Caki2 (cell line): ENCODE results near the gene ANTXR2. TPM values are rescaled to one million over a fixed set of nuclear protein-coding genes. Genes with fewer than 3 reads are reported as not detected.

Experiments
- DNase-seq: peaks from one replicate; pipeline ENCODE4 v3.0.0-alpha.2; 2015; ENCODE audit warnings: low read depth
- in situ Hi-C: cut with HindIII; loops from 2 replicates; pipeline ENCODE4 v1.10.0; 2016; ENCODE audit warnings: low sequenced_read_pairs, low pct_unique_long_range_greater_than_20kb, mixed read lengths
- total RNA-seq: library from RNA; depleted of rRNA; stranded (reverse); fragments of >200 nt; shearing (Covaris generic); gene quantifications from 2 replicates; pipeline ENCODE4 v1.2.3, GENCODE V29; 2014; ENCODE audit warnings: low replicate concordance

ANTXR2 gene
- total RNA-seq, 1 experiment from 2014 or later: 3.6 TPM

DNA sequence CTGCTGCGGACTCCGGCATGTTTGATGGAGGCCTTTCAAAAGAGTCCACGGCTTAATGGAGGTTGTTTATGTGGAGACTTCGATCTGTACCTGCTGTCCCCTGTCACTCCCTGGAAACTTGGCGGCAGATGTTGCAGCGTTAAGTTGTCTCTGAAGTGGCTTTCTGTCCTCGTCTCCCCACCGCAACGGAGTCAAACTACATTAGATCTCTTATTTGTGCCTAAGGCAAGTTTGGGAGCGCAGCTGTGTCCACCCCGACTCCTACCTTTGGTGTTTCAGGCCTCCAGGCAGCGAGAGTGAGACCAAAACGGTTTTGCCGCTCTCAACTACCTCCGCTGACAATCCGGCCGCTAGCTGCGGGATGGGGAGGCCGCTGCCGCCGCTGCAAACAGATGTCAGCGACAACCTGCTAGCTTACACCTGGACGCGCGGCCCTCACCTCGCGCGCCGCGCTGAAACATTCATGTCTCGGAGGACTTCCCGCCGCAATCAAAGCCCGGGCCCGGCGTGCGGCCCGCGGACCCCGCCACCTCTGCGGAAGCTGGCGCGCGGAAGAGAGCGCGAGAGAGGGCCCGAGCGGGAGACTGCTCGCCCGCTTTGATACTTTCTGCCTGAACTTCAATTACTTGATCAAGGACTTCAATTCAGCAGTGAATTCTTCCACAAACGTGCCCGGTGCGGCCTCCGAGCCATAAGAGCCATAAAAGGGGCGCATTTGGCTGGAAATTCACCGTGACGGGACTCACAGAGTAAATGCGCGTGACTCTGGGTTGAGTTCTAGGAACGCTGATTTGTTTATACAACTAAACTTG is 108.4 kb downstream of the ANTXR2 start:
- in situ Hi-C loops: no loop called here
- DNase-seq: no peak

DNA sequence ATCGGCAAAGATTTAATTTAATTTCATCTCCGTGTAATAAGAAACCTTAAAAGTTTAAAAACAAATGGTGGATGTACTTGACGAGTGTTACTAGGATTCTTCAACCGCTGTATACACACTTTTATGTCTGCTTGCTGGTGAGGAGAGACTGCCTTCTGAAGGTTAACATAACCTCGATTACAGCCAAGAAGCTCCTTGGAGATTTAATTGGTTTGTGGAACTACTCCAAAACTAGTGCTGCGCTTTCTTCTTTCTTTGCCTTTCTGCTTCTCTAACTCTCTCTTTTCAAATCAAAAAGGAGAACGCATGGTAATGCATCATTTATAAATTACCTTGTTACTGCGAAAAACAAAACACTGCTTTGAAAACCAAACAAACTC is 109.0 kb downstream of the ANTXR2 start:
- DNase-seq: no peak
- in situ Hi-C loops: no loop called here

DNA sequence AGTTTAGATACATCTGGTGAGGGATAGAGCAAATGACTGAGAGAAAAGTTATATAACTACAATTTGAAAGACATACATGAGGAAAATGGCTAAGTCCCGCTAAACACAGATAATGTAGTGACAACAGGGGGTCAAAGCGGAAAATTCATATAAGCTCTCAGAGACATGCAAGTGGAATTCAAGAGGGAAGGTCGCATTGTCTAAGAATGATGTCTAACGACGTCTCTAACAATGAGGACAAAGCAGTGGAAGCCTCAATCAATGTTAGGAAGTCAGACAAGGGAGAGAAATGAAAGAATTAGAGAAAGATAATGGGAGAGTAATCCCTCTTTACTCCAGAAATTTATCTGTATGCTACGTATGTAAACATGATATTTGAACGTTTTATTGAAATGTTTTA is 113.4 kb downstream of the ANTXR2 start:
- DNase-seq: no peak
- in situ Hi-C loops: no loop called here

DNA sequence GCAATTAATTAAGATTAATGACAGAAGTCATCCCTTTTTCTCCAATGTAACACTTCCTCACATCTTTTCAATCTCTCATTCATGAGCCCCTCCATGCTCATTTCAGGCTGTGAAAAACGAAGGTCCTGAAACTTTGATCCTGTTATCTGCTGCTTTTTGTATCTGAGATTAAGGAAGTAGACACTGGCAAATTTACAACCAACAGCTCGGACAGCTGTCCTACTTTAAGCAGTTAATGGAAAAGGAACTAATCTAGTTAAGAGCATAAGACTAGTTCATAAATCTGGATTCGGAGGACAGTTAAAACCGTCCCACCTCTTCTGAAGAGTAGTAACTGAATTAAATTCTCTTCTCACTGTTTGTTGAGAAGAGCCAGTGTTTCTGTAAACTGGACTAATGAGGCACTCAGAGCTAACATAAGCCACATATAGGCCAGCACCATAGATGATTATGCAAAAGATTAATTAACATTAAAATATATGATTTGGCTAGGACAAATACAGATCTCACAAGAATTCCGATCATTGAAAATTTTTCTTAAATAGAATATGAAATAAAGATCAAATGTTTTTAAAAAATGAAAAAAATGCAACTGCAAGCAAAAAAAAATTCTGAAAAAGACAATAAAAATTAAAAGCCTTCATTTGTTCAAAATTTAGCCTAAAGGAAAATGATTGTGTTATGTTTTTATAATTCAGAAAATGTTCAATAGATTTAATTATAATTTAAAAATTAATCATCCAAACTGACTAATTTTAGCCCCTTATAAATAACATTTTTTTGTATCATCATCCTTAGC is 114.4 kb downstream of the ANTXR2 start:
- DNase-seq: no peak
- in situ Hi-C loops: no loop called here

DNA sequence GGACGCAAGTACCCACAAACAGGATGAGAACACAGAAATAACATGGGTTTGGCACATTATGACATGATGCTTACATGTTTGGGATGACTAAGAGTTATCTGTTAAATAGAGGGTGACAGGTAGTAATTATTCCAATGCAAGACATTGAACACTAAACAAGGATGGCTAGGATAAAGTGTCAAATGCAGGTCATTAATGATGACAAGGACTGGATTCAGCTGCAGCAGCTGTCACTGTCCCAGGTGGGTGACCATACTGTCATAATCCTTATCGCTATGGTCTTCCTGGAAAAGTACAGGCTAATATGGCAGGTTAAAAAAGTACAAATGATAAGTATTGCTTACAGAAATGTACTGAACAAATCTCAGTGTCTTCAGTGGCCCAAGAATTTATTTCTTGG is 123.9 kb downstream of the ANTXR2 start:
- DNase-seq: no peak
- in situ Hi-C loops: no loop called here

DNA sequence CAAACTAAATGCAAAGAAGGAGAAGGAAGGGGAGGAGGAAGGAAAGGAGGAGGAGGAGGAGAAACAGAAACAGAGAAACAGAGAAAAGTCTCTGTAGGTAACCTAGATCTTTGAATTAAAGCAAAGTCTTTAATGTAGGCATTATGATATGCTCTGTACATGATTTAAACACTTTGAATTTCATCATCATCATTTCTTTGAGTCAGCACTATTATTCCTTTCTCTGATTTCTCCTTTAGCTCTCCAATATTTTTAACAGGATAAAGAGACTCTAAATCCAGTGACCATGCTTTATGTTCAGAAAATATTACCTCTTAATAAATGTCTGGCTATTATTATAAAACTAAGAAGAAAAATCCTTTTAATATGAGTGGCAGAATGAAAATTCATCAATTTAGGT is 124.3 kb downstream of the ANTXR2 start:
- DNase-seq: no peak
- in situ Hi-C loops: no loop called here

DNA sequence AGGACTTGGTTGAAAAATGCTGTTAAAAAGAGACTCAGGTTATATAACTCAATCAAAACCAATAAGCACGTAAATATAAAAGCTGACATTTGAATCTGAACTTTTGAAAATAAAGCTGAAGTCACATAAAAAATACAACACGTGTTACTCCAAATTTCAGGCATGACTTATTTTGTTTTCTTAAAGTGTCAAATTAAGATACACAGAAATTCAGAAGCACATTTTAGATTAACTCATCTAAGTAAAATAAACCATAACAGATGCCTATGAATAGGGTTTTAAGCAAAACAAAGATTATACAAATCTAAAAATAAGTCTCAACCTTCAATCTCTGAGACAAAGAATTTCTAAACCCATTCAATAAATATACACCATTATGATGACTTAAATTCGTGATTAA is 124.8 kb downstream of the ANTXR2 start:
- in situ Hi-C loops: no loop called here

DNA sequence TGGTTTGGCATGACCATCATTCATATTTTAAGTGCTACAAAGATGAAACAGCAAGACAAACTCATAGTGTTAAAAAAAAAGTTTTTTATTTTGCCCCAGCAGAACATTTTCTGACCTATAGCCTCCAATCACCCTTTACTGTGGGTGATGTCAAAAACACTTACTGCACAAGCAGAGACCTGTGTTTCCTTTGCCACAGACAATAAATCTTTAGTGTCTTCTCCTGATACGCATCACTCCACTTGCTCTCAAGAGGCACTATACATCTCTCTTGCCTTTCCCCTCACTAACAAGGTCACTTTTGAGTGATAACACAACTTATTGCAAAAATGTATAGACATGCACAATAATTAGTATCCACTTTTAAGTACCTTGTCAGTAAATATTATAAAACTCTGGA is 125.6 kb downstream of the ANTXR2 start:
- no peak for DNase-seq
- in situ Hi-C loops: no loop called here

More for the DNA sequence above, 124.8 kb downstream of the ANTXR2 start:
- DNase-seq: no peak

DNA sequence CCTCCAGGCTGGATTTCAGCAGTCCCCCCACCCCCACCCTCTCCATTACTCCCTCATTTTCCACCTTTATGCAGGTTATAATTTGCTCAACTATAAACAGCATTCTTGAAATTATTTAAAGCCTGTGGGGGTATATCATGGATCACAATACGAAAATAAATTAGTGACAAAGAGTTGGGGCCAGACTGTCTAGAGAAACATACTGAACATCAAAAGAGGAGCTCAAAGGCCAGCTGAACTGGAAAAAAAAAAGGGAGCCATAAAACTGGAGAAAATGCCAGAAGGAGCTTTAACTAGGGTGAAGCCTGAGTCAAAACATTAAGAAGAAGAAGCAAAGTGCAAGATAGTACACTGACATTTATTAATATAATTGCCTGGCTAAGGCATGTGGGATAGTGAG is 137.8 kb downstream of the ANTXR2 start:
- DNase-seq: no peak
- in situ Hi-C loops: no loop called here

DNA sequence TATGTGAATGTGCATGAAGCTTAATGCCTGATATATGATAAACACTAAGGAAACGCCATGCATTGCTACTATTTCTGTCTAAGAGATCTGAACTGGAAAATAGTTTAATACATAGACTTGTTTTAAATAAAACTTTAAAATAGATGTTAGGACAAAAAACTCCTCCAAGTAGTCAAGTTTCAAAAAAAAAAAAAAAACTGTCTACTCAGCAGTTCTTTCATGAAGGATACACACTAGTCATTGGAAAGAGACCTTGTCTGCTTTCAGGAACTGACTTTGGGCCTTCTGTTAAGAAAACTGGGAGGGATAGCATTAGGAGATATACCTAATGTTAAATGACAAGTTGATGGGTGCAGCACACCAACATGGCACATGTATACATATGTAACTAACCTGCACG is 138.4 kb downstream of the ANTXR2 start:
- in situ Hi-C loops: no loop called here
- DNase-seq: no peak

DNA sequence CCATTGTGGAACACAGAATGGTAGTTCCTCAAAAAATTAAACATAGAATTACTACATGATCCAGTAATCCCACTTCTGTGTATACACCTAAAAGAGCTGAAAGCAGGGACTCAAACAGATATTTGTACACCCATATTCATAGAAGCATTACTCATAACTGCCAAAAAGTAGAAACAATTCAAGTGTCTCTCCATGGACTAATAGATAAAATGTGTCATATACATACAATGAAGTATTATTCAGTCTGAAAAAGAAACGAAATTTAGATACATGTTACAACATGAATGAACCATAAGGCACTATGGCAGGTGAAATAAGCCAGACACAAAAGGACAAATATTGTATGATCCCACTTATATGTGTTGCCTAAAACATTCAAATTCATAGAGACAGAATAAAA is 145.1 kb downstream of the ANTXR2 start:
- DNase-seq: no peak
- in situ Hi-C loops: no loop called here

DNA sequence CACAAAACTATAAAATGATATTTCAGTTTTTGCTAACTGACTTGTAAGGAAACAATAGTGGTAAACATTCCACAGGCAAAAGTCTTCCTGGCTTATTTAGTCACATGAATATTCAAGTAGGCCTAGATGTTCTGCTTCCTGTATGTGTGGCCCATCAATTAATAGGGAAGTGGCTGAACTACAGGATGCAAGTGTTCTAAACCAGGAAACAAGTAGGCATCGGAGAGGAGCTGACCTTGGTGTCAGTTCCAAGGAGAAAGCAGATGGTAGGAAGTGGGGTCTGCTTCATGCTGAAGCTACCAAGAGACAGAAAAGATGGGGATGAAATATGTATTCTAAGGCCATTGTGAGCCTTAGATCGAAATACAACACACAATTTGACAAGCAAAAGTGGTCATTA is 149.7 kb downstream of the ANTXR2 start:
- in situ Hi-C loops: no loop called here
- no peak for DNase-seq

DNA sequence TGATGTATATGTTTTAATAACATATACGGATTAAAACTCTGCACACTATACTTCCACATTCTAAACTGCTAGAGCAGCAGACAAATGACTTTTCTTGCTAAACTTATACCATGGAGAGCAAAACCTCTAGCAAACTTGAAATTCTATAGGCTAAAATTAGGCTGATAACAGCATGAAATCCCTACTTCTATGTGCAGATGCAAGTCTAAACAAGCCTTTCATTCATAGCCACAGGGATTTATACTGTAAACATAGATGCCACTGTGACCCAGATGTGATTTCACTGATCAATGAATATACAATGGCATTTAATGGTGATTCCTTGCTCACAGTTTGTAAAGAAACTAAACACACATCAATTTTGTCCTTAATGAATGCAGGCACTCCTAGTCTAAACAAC is 151.0 kb downstream of the ANTXR2 start:
- DNase-seq: no peak
- in situ Hi-C loops: no loop called here

DNA sequence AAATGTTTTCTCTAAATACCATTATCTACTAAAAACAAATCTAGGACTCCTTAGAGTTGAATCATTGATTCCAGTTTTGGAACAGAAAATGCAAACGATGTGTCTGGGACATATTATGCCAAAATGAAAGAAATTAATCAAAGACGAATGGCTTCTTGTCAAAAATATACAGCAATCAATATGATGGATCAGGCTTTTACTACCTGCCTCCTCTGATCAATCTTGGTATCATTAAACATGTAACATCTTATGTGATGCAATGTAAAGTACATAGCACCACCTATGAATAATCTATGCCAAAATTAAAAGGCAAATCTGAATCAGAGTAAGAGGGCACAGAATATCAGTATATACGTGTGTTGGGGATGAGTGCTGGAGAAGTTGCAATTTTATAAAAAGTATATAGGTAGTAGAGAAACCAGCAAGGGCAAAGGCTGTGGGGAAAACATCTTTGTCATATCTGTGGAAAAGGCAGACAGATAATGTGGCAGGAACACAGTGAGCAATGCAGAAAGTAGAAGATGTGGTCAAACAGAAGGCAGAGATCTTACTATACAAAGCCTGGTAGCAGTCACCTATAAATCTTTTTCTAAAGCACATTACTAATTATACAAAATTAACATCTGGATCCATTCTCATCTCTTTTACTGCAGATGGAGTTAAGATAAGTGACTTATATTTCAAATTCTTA is 152.7 kb downstream of the ANTXR2 start:
- no peak for DNase-seq
- in situ Hi-C loops: no loop called here

DNA sequence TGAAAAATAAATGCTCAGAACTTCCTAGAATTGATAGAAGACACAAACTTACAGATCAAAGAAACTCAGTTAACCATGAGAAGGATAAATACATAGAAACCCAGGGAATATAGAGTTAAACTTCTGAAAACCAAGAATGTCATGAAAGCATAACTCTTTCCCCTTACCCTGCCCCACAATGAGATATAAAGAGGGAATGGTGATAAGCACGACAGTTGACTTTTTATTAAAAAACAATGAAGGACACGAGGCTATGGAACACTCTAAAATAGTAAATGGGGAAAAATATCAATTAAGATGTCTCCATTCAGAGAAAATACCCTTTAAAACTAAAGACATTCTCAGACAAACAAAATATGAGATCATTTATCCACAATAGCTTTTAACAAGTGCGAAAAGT is 154.7 kb downstream of the ANTXR2 start:
- DNase-seq: no peak
- in situ Hi-C loops: no loop called here

DNA sequence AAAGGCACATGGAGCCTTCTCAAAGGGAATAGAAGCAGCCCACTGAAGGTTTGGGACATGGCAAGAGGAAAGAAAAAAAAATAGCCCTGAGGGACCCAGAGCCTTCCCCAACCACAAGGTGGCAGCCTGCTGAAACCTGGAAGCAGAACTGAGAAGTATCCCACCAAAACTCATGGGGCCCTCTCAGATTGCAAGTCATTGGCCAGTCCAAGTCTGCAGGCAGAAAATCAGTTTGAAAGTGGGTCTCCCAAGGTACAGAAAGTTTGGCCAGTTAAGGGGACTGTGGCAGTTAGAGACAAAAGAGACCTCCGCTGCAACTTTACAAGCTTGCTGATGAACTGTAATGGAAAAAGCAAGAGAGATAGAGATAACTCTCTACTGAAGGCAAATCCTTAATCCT is 155.8 kb downstream of the ANTXR2 start:
- DNase-seq: peak; percentile 16
- in situ Hi-C loops: no loop called here

DNA sequence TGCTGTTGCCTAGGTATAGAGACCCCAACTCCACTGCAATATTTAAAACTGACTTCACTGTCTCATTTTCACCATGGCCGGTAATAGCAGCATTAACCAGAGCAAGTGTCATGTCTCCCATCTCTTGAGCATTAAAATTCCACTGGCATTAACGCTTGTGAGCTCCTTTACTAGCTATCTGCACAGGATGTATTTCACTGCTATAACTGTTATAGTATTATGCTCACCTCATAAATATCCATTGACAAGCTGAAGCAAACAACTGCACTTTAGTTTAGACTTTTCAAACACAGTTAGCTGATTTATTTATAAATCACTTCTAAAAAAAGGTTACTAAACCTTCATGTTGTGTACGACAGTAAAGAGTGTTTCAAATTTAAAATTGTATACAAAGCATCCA is 157.8 kb downstream of the ANTXR2 start:
- no peak for DNase-seq
- in situ Hi-C loops: no loop called here

DNA sequence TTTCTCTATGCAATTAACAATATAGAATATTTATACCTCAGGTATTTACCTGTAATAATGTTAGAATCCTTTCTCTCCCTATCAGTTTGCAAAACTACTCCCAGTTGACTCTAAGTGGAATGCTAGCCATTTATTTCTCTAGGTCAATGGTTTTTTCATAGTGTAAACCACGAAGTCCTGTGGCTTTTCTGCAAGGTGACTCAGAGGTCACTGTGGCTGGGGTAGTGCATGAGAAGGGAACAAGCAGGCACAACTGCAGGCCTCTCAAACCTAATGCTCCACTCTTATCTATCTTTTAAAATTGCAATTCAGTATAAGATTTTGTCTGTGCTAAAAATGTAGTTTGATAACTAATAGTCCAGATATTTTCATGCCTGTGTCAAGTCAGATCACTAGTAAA is 159.4 kb downstream of the ANTXR2 start:
- in situ Hi-C loops: no loop called here
- no peak for DNase-seq

DNA sequence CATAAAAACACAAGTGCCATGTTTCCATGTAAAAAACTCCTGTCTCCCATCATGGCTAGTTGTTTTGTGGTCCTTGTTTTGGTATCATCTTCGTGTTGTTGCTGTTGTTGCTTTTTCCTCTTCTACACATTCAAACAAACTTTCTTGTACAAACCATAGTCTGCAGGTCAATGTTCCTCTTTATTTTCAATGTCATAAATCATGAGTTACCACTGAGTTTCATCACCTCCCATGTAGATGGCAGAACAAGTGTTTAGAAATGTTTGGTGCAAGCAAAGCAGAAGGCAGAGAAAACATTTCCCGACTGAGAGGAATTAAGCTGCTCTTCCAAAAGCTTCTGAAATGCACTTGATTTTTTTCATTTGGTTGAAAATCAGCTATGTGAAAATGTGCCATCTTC is 166.0 kb downstream of the ANTXR2 start:
- in situ Hi-C loops: no loop called here
- DNase-seq: no peak
